ENCODE data around the gene FPGS. TPM values are rescaled to one million over a fixed set of nuclear protein-coding genes. Genes with fewer than 3 reads are reported as not detected.

Gene FPGS
- total and polyA plus RNA-seq, 7 experiments from 2014 or later: 37.3 to 123 (median 90.8) TPM

- H3K4me1 ChIP-seq (ENCODE audit: control insufficient read depth in 2 of 2, insufficient read depth in 2 of 2, low read length in 2 of 2): peaks cover 31 to 44% of the 10 kb centered on the region in 2 donors
- no peaks in the 10 kb centered on the region for H3K9me3 ChIP-seq (ENCODE audit: control insufficient read depth in 2 of 3, low read length in 3 of 3)
- POLR2A ChIA-PET: interaction anchor here (1.7 kb wide), 1 partner anchor 75 kb away, joined by 6 read pairs; no protein-coding TSS in a partner anchor
- no peaks in the 10 kb centered on the region for H3K27me3 ChIP-seq (ENCODE audit: control insufficient read depth in 2 of 2, insufficient read depth in 2 of 2, low read length in 2 of 2)
- Mint-ChIP-seq H3K27ac (peak overlapping the region in 4 of 9 donors; percentile 68 to 95 (median 93)), H3K4me3 (no peak overlapping the region), H3K4me1 (peaks cover 25 to 59% (median 46%) of the 10 kb centered on the region in 7 donors), H3K36me3 (no peaks in the 10 kb centered on the region), H3K9me3 (peaks cover 0 to 1% (median 0%) of the 10 kb centered on the region in 11 donors), H3K27me3 (no peaks in the 10 kb centered on the region)
- ATAC-seq: no peak
- no peaks in the 10 kb centered on the region for H3K36me3 ChIP-seq (ENCODE audit: control insufficient read depth in 2 of 3, insufficient read depth in 3 of 3, low read length in 3 of 3)
- no peak overlapping the region for H3K27ac ChIP-seq (ENCODE audit: low read depth, low read length)
- intact Hi-C loops (cut with micrococcal nuclease): no loop called here
- no peak for DNase-seq
- H3K4me3 ChIP-seq (ENCODE audit: low read length): no peak overlapping the region
- CTCF ChIA-PET: interaction anchor here (1.4 kb wide), 1 partner anchor 9 kb away, joined by 6 read pairs; no protein-coding TSS in a partner anchor
Measured at GRCh38 chr9:127860260-127860659, 57.6 kb downstream of the FPGS start.

- no peak overlapping the region for H3K27ac ChIP-seq (ENCODE audit: low read depth, low read length)
- CTCF ChIA-PET: interaction anchor here (1.4 kb wide), 1 partner anchor 9 kb away, joined by 6 read pairs; no protein-coding TSS in a partner anchor
- Mint-ChIP-seq H3K4me1 (peaks cover 26 to 59% (median 48%) of the 10 kb centered on the region in 7 donors), H3K27me3 (no peaks in the 10 kb centered on the region), H3K36me3 (peaks cover 0 to 1% (median 0%) of the 10 kb centered on the region in 5 donors), H3K27ac (peak overlapping the region in 6 of 9 donors; percentile 60 to 95 (median 88)), H3K4me3 (no peak overlapping the region), H3K9me3 (peaks cover 0 to 1% (median 0%) of the 10 kb centered on the region in 11 donors)
- no peaks in the 10 kb centered on the region for H3K9me3 ChIP-seq (ENCODE audit: control insufficient read depth in 2 of 3, low read length in 3 of 3)
- intact Hi-C loops (cut with micrococcal nuclease): no loop called here
- POLR2A ChIA-PET: interaction anchor here (1.1 to 3.2 kb wide), 3 partner anchors 8 to 90 kb away, joined by 3 to 15 read pairs (median 6); partner anchors contain the start of gene ENG
- no peak for DNase-seq
- peaks cover 33 to 44% of the 10 kb centered on the region in 2 donors for H3K4me1 ChIP-seq (ENCODE audit: control insufficient read depth in 2 of 2, insufficient read depth in 2 of 2, low read length in 2 of 2)
- no peaks in the 10 kb centered on the region for H3K27me3 ChIP-seq (ENCODE audit: control insufficient read depth in 2 of 2, insufficient read depth in 2 of 2, low read length in 2 of 2)
- H3K4me3 ChIP-seq (ENCODE audit: low read length): no peak overlapping the region
- H3K36me3 ChIP-seq (ENCODE audit: control insufficient read depth in 2 of 3, insufficient read depth in 3 of 3, low read length in 3 of 3): no peaks in the 10 kb centered on the region
- ATAC-seq: no peak
Measured at GRCh38 chr9:127860779-127861178, 58.1 kb downstream of the FPGS start.

DNA sequence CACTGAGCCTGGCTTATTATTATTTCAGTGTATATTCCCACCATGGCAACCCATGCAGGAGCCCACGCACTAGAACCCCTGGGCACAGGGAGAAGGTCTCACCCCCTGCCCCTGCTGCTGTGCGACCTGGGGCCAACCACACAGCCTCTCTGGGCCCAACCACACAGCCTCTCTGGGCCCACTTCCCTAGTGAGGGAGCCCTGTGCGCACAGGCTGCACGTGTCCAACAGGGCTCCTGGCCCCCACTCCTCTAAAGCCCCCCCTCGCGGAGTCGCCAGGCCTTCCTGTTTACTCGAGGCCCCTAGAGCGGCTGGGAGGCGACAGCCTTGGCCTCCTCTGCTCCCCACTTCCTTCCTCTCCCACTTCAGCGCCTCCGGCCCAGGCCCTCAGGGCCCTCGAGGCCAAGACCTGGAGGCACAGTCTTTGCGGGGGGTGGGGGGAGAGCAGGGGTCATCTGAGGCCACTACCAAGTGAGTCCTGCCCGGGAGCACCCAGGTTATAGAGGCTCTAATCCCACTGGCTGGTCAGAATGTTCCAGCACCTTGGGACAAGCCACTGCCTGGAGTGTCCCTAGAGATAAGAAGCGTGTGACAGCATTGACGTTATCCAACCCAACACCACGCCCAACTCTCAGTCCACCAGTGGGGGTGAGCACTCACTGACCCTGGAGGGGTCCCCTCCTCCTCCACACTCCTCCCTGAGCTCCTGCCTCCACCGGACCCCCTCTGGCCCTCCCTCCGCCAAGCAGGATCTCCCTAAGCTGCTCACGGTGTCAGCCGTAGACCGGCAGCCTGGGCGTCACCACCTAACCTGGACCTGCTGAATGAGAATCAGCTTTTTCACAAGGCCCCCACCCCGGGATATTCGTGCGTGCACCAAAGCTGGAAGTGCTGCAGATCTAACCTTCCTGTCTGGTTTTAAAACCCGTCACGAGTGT lies 59.7 kb downstream of the FPGS start:
- H3K4me1 ChIP-seq (ENCODE audit: control insufficient read depth in 2 of 2, insufficient read depth in 2 of 2, low read length in 2 of 2): peaks cover 35 to 41% of the 10 kb centered on the region in 2 donors
- POLR2A ChIA-PET: interaction anchor here (0.7 to 3.2 kb wide), 11 partner anchors 9 to 128 kb away, joined by 3 to 15 read pairs (median 3); partner anchors contain the start of genes ENG, SH2D3C and TOR2A
- intact Hi-C loops (cut with micrococcal nuclease): no loop called here
- no peaks in the 10 kb centered on the region for H3K27me3 Mint-ChIP-seq
- no peaks in the 10 kb centered on the region for H3K9me3 ChIP-seq (ENCODE audit: control insufficient read depth in 2 of 3, low read length in 3 of 3)
- H3K4me3 Mint-ChIP-seq: peak overlapping the region; percentile 38 to 75 (median 54)
- H3K36me3 Mint-ChIP-seq: peaks cover 0 to 3% (median 0%) of the 10 kb centered on the region in 5 donors
- no peaks in the 10 kb centered on the region for H3K36me3 ChIP-seq (ENCODE audit: control insufficient read depth in 2 of 3, insufficient read depth in 3 of 3, low read length in 3 of 3)
- CTCF ChIA-PET: interaction anchor here (0.6 to 0.7 kb wide), 3 partner anchors 27 to 273 kb away, joined by 3 to 4 read pairs (median 3); no protein-coding TSS in a partner anchor
- DNase-seq (peak in 8 of 9 donors; percentile 12 to 50 (median 36)), ATAC-seq (peak; percentile 84)
- H3K9me3 Mint-ChIP-seq: peaks cover 0 to 1% (median 0%) of the 10 kb centered on the region in 11 donors
- no peaks in the 10 kb centered on the region for H3K27me3 ChIP-seq (ENCODE audit: control insufficient read depth in 2 of 2, insufficient read depth in 2 of 2, low read length in 2 of 2)
- H3K27ac ChIP-seq (ENCODE audit: low read depth, low read length): peak overlapping the region; percentile 64
- peak overlapping the region; percentile 85 to 95 (median 92) for H3K27ac Mint-ChIP-seq
- H3K4me1 Mint-ChIP-seq: peaks cover 25 to 57% (median 52%) of the 10 kb centered on the region in 7 donors
- peak overlapping the region; percentile 14 for H3K4me3 ChIP-seq (ENCODE audit: low read length)

GRCh38 chr9:127863191-127863621 lies 60.5 kb downstream of the FPGS start:
- H3K27me3 ChIP-seq (ENCODE audit: control insufficient read depth in 2 of 2, insufficient read depth in 2 of 2, low read length in 2 of 2): no peaks in the 10 kb centered on the region
- H3K27me3 Mint-ChIP-seq: no peaks in the 10 kb centered on the region
- peak overlapping the region; percentile 85 to 95 (median 92) for H3K27ac Mint-ChIP-seq
- peak overlapping the region in 6 of 10 donors; percentile 29 to 75 (median 62) for H3K4me3 Mint-ChIP-seq
- no peak overlapping the region for H3K4me3 ChIP-seq (ENCODE audit: low read length)
- peak overlapping the region; percentile 64 for H3K27ac ChIP-seq (ENCODE audit: low read depth, low read length)
- peaks cover 0 to 7% (median 0%) of the 10 kb centered on the region in 3 experiments for H3K36me3 ChIP-seq (ENCODE audit: control insufficient read depth in 2 of 3, insufficient read depth in 3 of 3, low read length in 3 of 3)
- peaks cover 0 to 1% (median 0%) of the 10 kb centered on the region in 11 donors for H3K9me3 Mint-ChIP-seq
- ATAC-seq (no peak), DNase-seq (no peak)
- ChIA-PET CTCF (interaction anchor here (0.6 to 0.7 kb wide), 2 partner anchors 28 to 274 kb away, joined by 3 to 4 read pairs; no protein-coding TSS in a partner anchor), POLR2A (interaction anchor here (0.6 to 3.2 kb wide), 9 partner anchors 10 to 129 kb away, joined by 3 to 15 read pairs (median 3); partner anchors contain the start of genes ENG, SH2D3C and TOR2A)
- H3K4me1 ChIP-seq (ENCODE audit: control insufficient read depth in 2 of 2, insufficient read depth in 2 of 2, low read length in 2 of 2): peaks cover 35 to 37% of the 10 kb centered on the region in 2 donors
- intact Hi-C loops (cut with micrococcal nuclease): no loop called here
- peaks cover 25 to 55% (median 52%) of the 10 kb centered on the region in 7 donors for H3K4me1 Mint-ChIP-seq
- H3K36me3 Mint-ChIP-seq: peaks cover 0 to 3% (median 0%) of the 10 kb centered on the region in 5 donors
- H3K9me3 ChIP-seq (ENCODE audit: control insufficient read depth in 2 of 3, low read length in 3 of 3): no peaks in the 10 kb centered on the region

Small RNAs within 50 kb of the gene (microRNA-seq; reads per million reads assigned to microRNA genes)
- gene MIR2861 (ENCODE audit: borderline microRNAs expressed) (not detected), gene MIR3960 (ENCODE audit: borderline microRNAs expressed) (not detected)

Other genes with a start within 250 kb of the FPGS start
- 10 to 100 TPM in 4 of 5 experiments, 1 to 10 TPM in 1; 6.7 to 17.8 (median 14.1) TPM for gene STXBP1, start 190.6 kb upstream of the FPGS start, total RNA-seq
- gene STXBP1, start 190.6 kb upstream of the FPGS start, polyA plus RNA-seq: 1 to 10 TPM; 3.0 to 3.3 TPM
- under 1 TPM in 3 of 5 experiments, not detected in 2; 0.22 to 0.38 (median 0.27) TPM for gene CFAP157, start 95.9 kb upstream of the FPGS start, total RNA-seq
- gene CFAP157, start 95.9 kb upstream of the FPGS start, polyA plus RNA-seq: under 1 TPM; 0.11 to 0.20 TPM
- gene PTRH1, start 87.2 kb upstream of the FPGS start, total RNA-seq: 1 to 10 TPM; 7.8 to 9.5 (median 8.6) TPM
- 10 to 100 TPM; 17.0 to 28.7 TPM for gene PTRH1, start 87.2 kb upstream of the FPGS start, polyA plus RNA-seq
- 1 to 10 TPM in 4 of 5 experiments, under 1 TPM in 1; 0.29 to 9.9 (median 4.6) TPM for gene TTC16, start 86.8 kb upstream of the FPGS start, total RNA-seq
- 1 to 10 TPM in 1 of 2 donors, under 1 TPM in 1; 0.73 to 1.7 TPM for gene TTC16, start 86.8 kb upstream of the FPGS start, polyA plus RNA-seq
- 10 to 100 TPM in 4 of 5 experiments, 1 to 10 TPM in 1; 9.5 to 22.3 (median 10.8) TPM for gene TOR2A, start 67.6 kb upstream of the FPGS start, total RNA-seq
- gene TOR2A, start 67.6 kb upstream of the FPGS start, polyA plus RNA-seq: 10 to 100 TPM; 16.6 to 20.2 TPM
- 10 to 100 TPM; 26.1 to 68.3 (median 51.9) TPM for gene SH2D3C, start 24.2 kb upstream of the FPGS start, total RNA-seq
- 10 to 100 TPM; 20.9 to 72.9 TPM for gene SH2D3C, start 24.2 kb upstream of the FPGS start, polyA plus RNA-seq
- 100 to 1,000 TPM; 110 to 135 (median 134) TPM for gene CDK9, start 16.8 kb upstream of the FPGS start, total RNA-seq
- gene CDK9, start 16.8 kb upstream of the FPGS start, polyA plus RNA-seq: 10 to 100 TPM; 37.5 to 65.9 TPM
- gene ENG, start 51.8 kb downstream of the FPGS start, total RNA-seq: 10 to 100 TPM in 4 of 5 experiments, 1 to 10 TPM in 1; 6.2 to 25.8 (median 12.5) TPM
- gene ENG, start 51.8 kb downstream of the FPGS start, polyA plus RNA-seq: 1 to 10 TPM; 4.5 to 6.4 TPM
- 10 to 100 TPM; 33.2 to 64.9 (median 51.6) TPM for gene AK1, start 74.8 kb downstream of the FPGS start, total RNA-seq
- under 1 TPM; 0.09 to 0.21 TPM for gene AK1, start 74.8 kb downstream of the FPGS start, polyA plus RNA-seq
- 100 to 1,000 TPM in 3 of 5 experiments, 10 to 100 TPM in 2; 63.0 to 125 (median 107) TPM for gene ST6GALNAC6, start 96.7 kb downstream of the FPGS start, total RNA-seq
- 10 to 100 TPM; 28.3 to 34.5 TPM for gene ST6GALNAC6, start 96.7 kb downstream of the FPGS start, polyA plus RNA-seq
- 10 to 100 TPM; 28.0 to 51.0 (median 36.1) TPM for gene ST6GALNAC4, start 114.2 kb downstream of the FPGS start, total RNA-seq
- gene ST6GALNAC4, start 114.2 kb downstream of the FPGS start, polyA plus RNA-seq: 10 to 100 TPM; 20.0 to 21.7 TPM
- gene PIP5KL1, start 127.9 kb downstream of the FPGS start, total RNA-seq: 1 to 10 TPM; 1.4 to 2.9 (median 2.1) TPM
- gene PIP5KL1, start 127.9 kb downstream of the FPGS start, polyA plus RNA-seq: under 1 TPM in 1 of 2 donors, not detected in 1; 0.17 TPM
- 10 to 100 TPM; 29.1 to 84.4 (median 56.8) TPM for gene DPM2, start 135.0 kb downstream of the FPGS start, total RNA-seq
- gene DPM2, start 135.0 kb downstream of the FPGS start, polyA plus RNA-seq: 10 to 100 TPM; 29.3 to 39.5 TPM
- 100 to 1,000 TPM; 252 to 664 (median 347) TPM for gene EEIG1, start 178.1 kb downstream of the FPGS start, total RNA-seq
- gene EEIG1, start 178.1 kb downstream of the FPGS start, polyA plus RNA-seq: 100 to 1,000 TPM; 124 to 297 TPM